Activated CD8-positive, alpha-beta T cell treated with anti-CD3 and anti-CD28 coated beads for 36 hours (primary cell): ENCODE data around the gene DTNA. TPM values are rescaled to one million over a fixed set of nuclear protein-coding genes. Genes with fewer than 3 reads are reported as not detected.
"Not testable (repeated sequence)": the region's sequence is repeated elsewhere in the genome, so short reads cannot be mapped to it uniquely, and the experiment has no call there.

Experiments used
- ATAC-seq: fragments of 200-7000 bp; cut with Tn5 transposase; one replicate; pipeline ENCODE4 v1.10.0; 2021; ENCODE audit warnings: mild to moderate bottlenecking, moderate library complexity
- CTCF ChIA-PET: fragments of 350-600 bp; sonication (Branson Sonifier 250); formaldehyde crosslinking; loops from one replicate; lab custom pipeline; 2021; ENCODE audit warnings: antibody characterized with exemption; lab: Charles Lee
- POLR2A ChIA-PET: fragments of 350-600 bp; sonication (Branson Sonifier 250); formaldehyde crosslinking; loops from one replicate; lab custom pipeline; 2021; ENCODE audit warnings: antibody characterized with exemption; lab: Charles Lee
- DNase-seq: peaks from one replicate; pipeline ENCODE4 v3.0.0-alpha.2; 2020
- H3K27ac Mint-ChIP-seq: one replicate; pipeline ENCODE4 v1.8.0; 2021; ENCODE audit warnings: mild to moderate bottlenecking, mixed read lengths
- H3K27me3 Mint-ChIP-seq: one replicate; pipeline ENCODE4 v1.8.0; 2021; ENCODE audit warnings: mixed read lengths
- H3K36me3 Mint-ChIP-seq: one replicate; pipeline ENCODE4 v1.8.0; 2021; ENCODE audit warnings: low read depth, mixed read lengths
- H3K4me1 Mint-ChIP-seq: one replicate; pipeline ENCODE4 v1.8.0; 2021; ENCODE audit warnings: low read depth, mixed read lengths
- H3K4me3 Mint-ChIP-seq: one replicate; pipeline ENCODE4 v1.8.0; 2021; ENCODE audit warnings: mild to moderate bottlenecking, moderate library complexity, mixed read lengths
- H3K9me3 Mint-ChIP-seq: one replicate; pipeline ENCODE4 v1.8.0; 2021; ENCODE audit warnings: mixed read lengths
- CTCF ChIP-seq: fragments of 200-600 bp; IDR thresholded peaks from one replicate; pipeline ENCODE4 v1.8.0; 2022; ENCODE audit warnings: antibody characterized with exemption, mild to moderate bottlenecking
- intact Hi-C: fragments of 100-400 bp; cut with micrococcal nuclease; formaldehyde crosslinking; loops from one replicate; pipeline ENCODE4 v1.10.0; 2022
- total RNA-seq, 2 experiments: library from RNA; stranded (reverse); gene quantifications; one replicate each; pipeline ENCODE4 v1.2.3, GENCODE V29; 2021

DTNA gene
- total RNA-seq, 2 experiments from 2014 or later = 0.40 to 0.41 TPM

- DNase-seq (no peak), ATAC-seq (no peak)
- Mint-ChIP-seq H3K27ac (no peak overlapping the region), H3K9me3 (no peaks in the 10 kb centered on the region), H3K4me1 (no peaks in the 10 kb centered on the region), H3K4me3 (no peak overlapping the region), H3K36me3 (no peaks in the 10 kb centered on the region), H3K27me3 (peaks cover 7% of the 10 kb centered on the region)
- ChIA-PET CTCF (interaction anchor here (1.0 to 1.4 kb wide), 4 partner anchors 10 to 82 kb away, joined by 3 to 5 read pairs (median 3); no protein-coding TSS in a partner anchor), POLR2A (no interaction called here)
- intact Hi-C loops = no loop called here
- no peak for TF ChIP-seq CTCF
These were observed 2.4 kb upstream of the DTNA start for GRCh38 chr18:34707670-34708069.

GRCh38 chr18:34709104-34709503 is 994 bp upstream of the DTNA start:
- no peak for ATAC-seq
- intact Hi-C loops = no loop called here
- TF ChIP-seq CTCF = no peak
- no peaks in the 10 kb centered on the region for H3K9me3 Mint-ChIP-seq
- H3K27ac Mint-ChIP-seq = no peak overlapping the region
- peaks cover 5% of the 10 kb centered on the region for H3K27me3 Mint-ChIP-seq
- CTCF ChIA-PET = interaction anchor here (0.9 to 1.4 kb wide), 3 partner anchors 10 to 54 kb away, joined by 4 to 5 read pairs (median 4); no protein-coding TSS in a partner anchor
- H3K4me1 Mint-ChIP-seq = no peaks in the 10 kb centered on the region
- DNase-seq = no peak
- no peaks in the 10 kb centered on the region for H3K36me3 Mint-ChIP-seq
- POLR2A ChIA-PET = no interaction called here
- H3K4me3 Mint-ChIP-seq = no peak overlapping the region

GRCh38 chr18:34710458-34710914 is 388 bp downstream of the DTNA start:
- Mint-ChIP-seq H3K4me3 (no peak overlapping the region), H3K9me3 (no peaks in the 10 kb centered on the region), H3K36me3 (no peaks in the 10 kb centered on the region), H3K4me1 (no peaks in the 10 kb centered on the region), H3K27ac (no peak overlapping the region), H3K27me3 (peaks cover 5% of the 10 kb centered on the region)
- ChIA-PET POLR2A (no interaction called here), CTCF (interaction anchor here (0.6 to 1.1 kb wide), 2 partner anchors 49 to 596 kb away, joined by 3 to 6 read pairs; no protein-coding TSS in a partner anchor)
- no peak for TF ChIP-seq CTCF
- DNase-seq = no peak
- ATAC-seq = no peak
- intact Hi-C loops = no loop called here

- peaks cover 5% of the 10 kb centered on the region for H3K27me3 Mint-ChIP-seq
- H3K4me3 Mint-ChIP-seq = no peak overlapping the region
- no peaks in the 10 kb centered on the region for H3K36me3 Mint-ChIP-seq
- POLR2A ChIA-PET = no interaction called here
- CTCF ChIA-PET = interaction anchor here (0.6 to 0.7 kb wide), 2 partner anchors 73 to 596 kb away, joined by 3 read pairs; no protein-coding TSS in a partner anchor
- intact Hi-C loops = no loop called here
- ATAC-seq (no peak), DNase-seq (no peak)
- no peak overlapping the region for H3K27ac Mint-ChIP-seq
- no peak for TF ChIP-seq CTCF
- no peaks in the 10 kb centered on the region for H3K4me1 Mint-ChIP-seq
- no peaks in the 10 kb centered on the region for H3K9me3 Mint-ChIP-seq
These were observed 836 bp downstream of the DTNA start for GRCh38 chr18:34710934-34711333.

- H3K27ac Mint-ChIP-seq, ATAC-seq, H3K27me3 Mint-ChIP-seq, intact Hi-C loops, DNase-seq, H3K36me3 Mint-ChIP-seq, H3K4me3 Mint-ChIP-seq, H3K9me3 Mint-ChIP-seq, POLR2A ChIA-PET, H3K4me1 Mint-ChIP-seq: not testable (repeated sequence)
- CTCF ChIA-PET = interaction anchor here (1.0 kb wide), 1 partner anchor 13 kb away, joined by 3 read pairs; no protein-coding TSS in a partner anchor
These were observed 6.0 kb downstream of the DTNA start for GRCh38 chr18:34716111-34716510.
